ENCODE measurements around the gene GNAZ. TPM values are rescaled to one million over a fixed set of nuclear protein-coding genes. Genes with fewer than 3 reads are reported as not detected.
A peak's percentile ranks its signal among the peaks of the same experiment; 100 is the strongest.

GNAZ gene
- total and polyA plus RNA-seq, 5 donors = 2.0 to 3.5 (median 2.8) TPM

GRCh38 chr22:23157560-23158515 is 87.5 kb downstream of the GNAZ start:
- intact Hi-C loops (cut with DNase I) = no loop called here
- H3K4me3 ChIP-seq (ENCODE audit: low read length) = no peak overlapping the region
- ATAC-seq = no peak

GRCh38 chr22:23158516-23159290 is 88.4 kb downstream of the GNAZ start:
- Histone ChIP-seq H3K9me3 (ENCODE audit: control insufficient read depth, low read length) (no peaks in the 10 kb centered on the region), H3K27ac (ENCODE audit: low read length) (no peak overlapping the region), H3K4me1 (ENCODE audit: control insufficient read depth, insufficient read depth, low read length) (no peaks in the 10 kb centered on the region), H3K4me3 (ENCODE audit: low read length) (no peak overlapping the region), H3K27me3 (ENCODE audit: control insufficient read depth, insufficient read depth) (no peaks in the 10 kb centered on the region)
- intact Hi-C loops (cut with DNase I) = no loop called here
- peak in 2 of 3 donors; percentile 33 to 59 for DNase-seq
- 80% methylated on average over 14 of the region's 14 CpGs for WGBS
- no peak for ATAC-seq

More at GRCh38 chr22:23157560-23158515, 87.5 kb downstream of the GNAZ start:
- no peaks in the 10 kb centered on the region for H3K4me1 ChIP-seq (ENCODE audit: control insufficient read depth, insufficient read depth, low read length)
- WGBS = 82% methylated on average over 22 of the region's 22 CpGs
- no peak overlapping the region for H3K27ac ChIP-seq (ENCODE audit: low read length)
- no peaks in the 10 kb centered on the region for H3K27me3 ChIP-seq (ENCODE audit: control insufficient read depth, insufficient read depth)
- no peaks in the 10 kb centered on the region for H3K9me3 ChIP-seq (ENCODE audit: control insufficient read depth, low read length)
- DNase-seq = peak in 2 of 3 donors; percentile 43 to 44

GRCh38 chr22:23159291-23159630 is 88.9 kb downstream of the GNAZ start:
- H3K27me3 ChIP-seq (ENCODE audit: control insufficient read depth, insufficient read depth) = no peaks in the 10 kb centered on the region
- DNase-seq (peak in 1 of 3 donors; percentile 23), ATAC-seq (no peak)
- H3K27ac ChIP-seq (ENCODE audit: low read length) = no peak overlapping the region
- WGBS = 88% methylated on average over 6 of the region's 6 CpGs
- H3K4me1 ChIP-seq (ENCODE audit: control insufficient read depth, insufficient read depth, low read length) = no peaks in the 10 kb centered on the region
- H3K9me3 ChIP-seq (ENCODE audit: control insufficient read depth, low read length) = no peaks in the 10 kb centered on the region
- no peak overlapping the region for H3K4me3 ChIP-seq (ENCODE audit: low read length)
- intact Hi-C loops (cut with DNase I) = no loop called here

GRCh38 chr22:23161029-23161428 is 90.7 kb downstream of the GNAZ start:
- peak in 1 of 3 donors; percentile 36 for DNase-seq
- WGBS = 93% methylated on average over 4 of the region's 4 CpGs
- no peak for ATAC-seq
- Histone ChIP-seq H3K4me1 (ENCODE audit: control insufficient read depth, insufficient read depth, low read length) (no peaks in the 10 kb centered on the region), H3K9me3 (ENCODE audit: control insufficient read depth, low read length) (no peaks in the 10 kb centered on the region), H3K27ac (ENCODE audit: low read length) (no peak overlapping the region), H3K27me3 (ENCODE audit: control insufficient read depth, insufficient read depth) (no peaks in the 10 kb centered on the region), H3K4me3 (ENCODE audit: low read length) (no peak overlapping the region)
- intact Hi-C loops (cut with DNase I) = no loop called here

- no peaks in the 10 kb centered on the region for H3K27me3 ChIP-seq (ENCODE audit: control insufficient read depth, insufficient read depth)
- intact Hi-C loops (cut with DNase I) = no loop called here
- peak in 1 of 3 donors; percentile 26 for DNase-seq
- no peak overlapping the region for H3K27ac ChIP-seq (ENCODE audit: low read length)
- no peaks in the 10 kb centered on the region for H3K4me1 ChIP-seq (ENCODE audit: control insufficient read depth, insufficient read depth, low read length)
- no peaks in the 10 kb centered on the region for H3K9me3 ChIP-seq (ENCODE audit: control insufficient read depth, low read length)
- WGBS = 88% methylated on average over 13 of the region's 13 CpGs
- no peak for ATAC-seq
- H3K4me3 ChIP-seq (ENCODE audit: low read length) = no peak overlapping the region
Measured at GRCh38 chr22:23161574-23161973, 91.3 kb downstream of the GNAZ start.

- 60% methylated on average over 8 of the region's 8 CpGs for WGBS
- H3K4me3 ChIP-seq (ENCODE audit: low read length) = no peak overlapping the region
- DNase-seq (peak; percentile 67 to 94 (median 88)), ATAC-seq (peak; percentile 5 to 63)
- intact Hi-C loops (cut with DNase I) = no loop called here
- H3K4me1 ChIP-seq (ENCODE audit: control insufficient read depth, insufficient read depth, low read length) = no peaks in the 10 kb centered on the region
- no peaks in the 10 kb centered on the region for H3K27me3 ChIP-seq (ENCODE audit: control insufficient read depth, insufficient read depth)
- H3K9me3 ChIP-seq (ENCODE audit: control insufficient read depth, low read length) = no peaks in the 10 kb centered on the region
- H3K27ac ChIP-seq (ENCODE audit: low read length) = no peak overlapping the region
Measured at GRCh38 chr22:23163665-23164064, 93.3 kb downstream of the GNAZ start.

GRCh38 chr22:23164091-23164490 is 93.8 kb downstream of the GNAZ start:
- WGBS = 68% methylated on average over 11 of the region's 11 CpGs
- Histone ChIP-seq H3K27me3 (ENCODE audit: control insufficient read depth, insufficient read depth) (no peaks in the 10 kb centered on the region), H3K27ac (ENCODE audit: low read length) (no peak overlapping the region), H3K4me1 (ENCODE audit: control insufficient read depth, insufficient read depth, low read length) (no peaks in the 10 kb centered on the region), H3K4me3 (ENCODE audit: low read length) (no peak overlapping the region), H3K9me3 (ENCODE audit: control insufficient read depth, low read length) (no peaks in the 10 kb centered on the region)
- DNase-seq (peak in 1 of 3 donors; percentile 2), ATAC-seq (no peak)
- intact Hi-C loops (cut with DNase I) = no loop called here

- 82% methylated on average over 6 of the region's 6 CpGs for WGBS
- Histone ChIP-seq H3K9me3 (ENCODE audit: control insufficient read depth, low read length) (no peaks in the 10 kb centered on the region), H3K27ac (ENCODE audit: low read length) (no peak overlapping the region), H3K4me1 (ENCODE audit: control insufficient read depth, insufficient read depth, low read length) (no peaks in the 10 kb centered on the region), H3K4me3 (ENCODE audit: low read length) (no peak overlapping the region), H3K27me3 (ENCODE audit: control insufficient read depth, insufficient read depth) (no peaks in the 10 kb centered on the region)
- DNase-seq (peak in 1 of 3 donors; percentile 6), ATAC-seq (no peak)
- intact Hi-C loops (cut with DNase I) = no loop called here
Measured at GRCh38 chr22:23166042-23166831, 95.9 kb downstream of the GNAZ start.

GRCh38 chr22:23166841-23167616 is 96.7 kb downstream of the GNAZ start:
- H3K4me1 ChIP-seq (ENCODE audit: control insufficient read depth, insufficient read depth, low read length) = no peaks in the 10 kb centered on the region
- no peak for ATAC-seq
- no peak overlapping the region for H3K4me3 ChIP-seq (ENCODE audit: low read length)
- no peak for DNase-seq
- no peaks in the 10 kb centered on the region for H3K27me3 ChIP-seq (ENCODE audit: control insufficient read depth, insufficient read depth)
- H3K9me3 ChIP-seq (ENCODE audit: control insufficient read depth, low read length) = no peaks in the 10 kb centered on the region
- intact Hi-C loops (cut with DNase I) = no loop called here
- no peak overlapping the region for H3K27ac ChIP-seq (ENCODE audit: low read length)
- 77% methylated on average over 10 of the region's 10 CpGs for WGBS

GRCh38 chr22:23168391-23169042 is 98.2 kb downstream of the GNAZ start:
- H3K4me3 ChIP-seq (ENCODE audit: low read length) = no peak overlapping the region
- intact Hi-C loops (cut with DNase I) = no loop called here
- no peak for DNase-seq
- no peak overlapping the region for H3K27ac ChIP-seq (ENCODE audit: low read length)
- ATAC-seq = no peak
- no peaks in the 10 kb centered on the region for H3K27me3 ChIP-seq (ENCODE audit: control insufficient read depth, insufficient read depth)
- WGBS = 92% methylated on average over 9 of the region's 9 CpGs
- H3K4me1 ChIP-seq (ENCODE audit: control insufficient read depth, insufficient read depth, low read length) = no peaks in the 10 kb centered on the region
- H3K9me3 ChIP-seq (ENCODE audit: control insufficient read depth, low read length) = no peaks in the 10 kb centered on the region
